ENCODE results near the gene ENOX1.

ENOX1 gene

DNA sequence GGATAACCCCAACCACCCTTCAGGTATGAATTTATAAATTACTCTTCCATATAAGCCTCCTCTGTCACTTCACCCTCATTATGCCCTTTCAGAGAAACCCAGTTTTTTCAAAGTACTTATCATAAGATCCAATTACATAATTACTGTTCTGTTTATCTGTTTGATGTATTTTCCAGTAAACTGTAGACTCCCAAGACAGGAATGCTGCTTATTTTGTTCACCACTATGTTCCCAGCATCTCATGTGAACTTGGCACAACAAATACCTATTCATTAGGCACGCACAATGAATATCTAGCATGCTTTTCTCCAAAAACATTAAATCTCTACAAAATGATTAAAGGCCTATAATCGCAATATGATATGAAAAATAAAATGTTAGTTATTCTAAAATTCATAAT lies 13.2 kb downstream of the ENOX1 start:
- no peak overlapping the region for H3K4me2 ChIP-seq
- no peaks in the 10 kb centered on the region for H3K27me3 ChIP-seq
- no peak overlapping the region for H3K27ac ChIP-seq
- no peaks in the 10 kb centered on the region for H3K36me3 ChIP-seq
- TF ChIP-seq Cebpa-rat (IDR thresholded peaks at IDR 0.05): no peak
- no peaks in the 10 kb centered on the region for H3K9me3 ChIP-seq
- H3K9ac ChIP-seq: no peak overlapping the region
- H3K4me1 ChIP-seq: no peaks in the 10 kb centered on the region
- H4K20me1 ChIP-seq: no peaks in the 10 kb centered on the region
- H3K4me3 ChIP-seq: no peak overlapping the region

DNA sequence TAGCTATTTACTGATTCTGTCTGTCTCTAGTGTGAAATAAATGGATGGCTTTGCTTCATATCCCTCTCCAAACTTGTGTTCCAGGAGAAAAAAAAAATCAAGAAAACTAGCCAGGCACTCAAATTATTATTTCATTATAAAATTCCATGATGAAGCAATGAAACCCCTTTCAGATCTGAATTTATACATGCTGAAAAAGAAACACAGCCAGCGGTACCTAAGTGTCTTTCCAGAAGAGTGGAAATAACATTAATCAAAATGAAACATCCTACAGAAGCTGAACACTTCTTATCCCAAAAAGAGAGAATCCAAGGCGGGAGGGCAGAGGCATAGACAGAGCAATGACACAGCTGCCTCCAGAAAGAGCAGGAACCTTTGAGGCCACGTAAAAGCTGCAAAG lies 15.9 kb downstream of the ENOX1 start:
- H3K9ac ChIP-seq: no peak overlapping the region
- no peaks in the 10 kb centered on the region for H3K27me3 ChIP-seq
- H3K4me1 ChIP-seq: no peaks in the 10 kb centered on the region
- H3K27ac ChIP-seq: no peak overlapping the region
- H3K4me3 ChIP-seq: no peak overlapping the region
- no peak for TF ChIP-seq Cebpa-rat (IDR thresholded peaks at IDR 0.05)
- H3K4me2 ChIP-seq: no peak overlapping the region
- H3K9me3 ChIP-seq: no peaks in the 10 kb centered on the region
- H3K36me3 ChIP-seq: no peaks in the 10 kb centered on the region
- no peaks in the 10 kb centered on the region for H4K20me1 ChIP-seq

DNA sequence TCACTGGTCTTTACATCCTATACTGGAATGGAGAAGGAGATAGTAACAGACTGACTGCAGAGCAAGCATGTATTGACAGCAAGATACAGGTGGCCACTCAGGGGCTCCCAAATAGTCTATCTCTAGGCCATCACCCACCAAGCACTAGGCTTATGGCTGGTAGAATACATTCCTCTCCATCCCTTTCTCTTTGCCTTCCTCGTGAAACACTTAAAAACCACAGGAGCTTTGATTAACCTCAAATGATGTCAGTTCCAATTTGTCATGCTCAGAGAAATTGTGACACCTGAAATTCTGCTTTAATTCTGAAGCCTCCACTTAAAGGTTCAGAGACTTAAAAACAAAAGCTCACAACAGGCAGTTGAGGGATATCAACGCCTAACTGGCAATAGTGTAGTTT lies 17.2 kb downstream of the ENOX1 start:
- no peaks in the 10 kb centered on the region for H3K27me3 ChIP-seq
- no peak overlapping the region for H3K27ac ChIP-seq
- H3K9me3 ChIP-seq: no peaks in the 10 kb centered on the region
- H4K20me1 ChIP-seq: no peaks in the 10 kb centered on the region
- no peak for TF ChIP-seq Cebpa-rat (IDR thresholded peaks at IDR 0.05)
- no peak overlapping the region for H3K4me3 ChIP-seq
- no peak overlapping the region for H3K4me2 ChIP-seq
- H3K36me3 ChIP-seq: no peaks in the 10 kb centered on the region
- H3K9ac ChIP-seq: no peak overlapping the region
- no peaks in the 10 kb centered on the region for H3K4me1 ChIP-seq

DNA sequence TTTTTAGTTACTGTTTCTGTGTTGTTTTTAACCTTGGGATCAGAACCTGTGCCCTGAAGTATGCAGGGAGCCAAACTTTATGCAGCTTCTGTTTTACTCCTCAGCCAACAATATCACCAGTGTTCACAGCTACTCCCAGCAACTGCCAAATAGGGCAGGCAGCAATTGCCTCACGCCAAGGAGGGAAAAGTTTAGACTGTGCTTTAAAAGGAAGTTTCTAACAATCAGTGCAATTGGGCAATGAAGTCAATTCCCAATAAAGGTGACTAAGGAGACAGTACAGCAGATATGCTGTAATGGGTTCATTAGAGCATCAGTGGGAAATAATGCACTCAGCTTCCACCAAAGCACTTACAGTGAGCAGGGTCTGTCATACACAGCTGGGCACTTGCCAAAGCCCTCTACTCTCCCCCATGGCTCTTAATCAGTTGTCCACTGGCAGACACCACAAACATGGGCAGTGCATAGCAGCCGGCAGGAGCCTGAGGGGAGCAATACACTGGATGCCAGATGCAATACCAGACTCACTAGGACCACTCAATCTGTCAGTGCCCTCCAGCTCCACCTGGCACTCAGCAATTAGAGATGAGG lies 19.3 kb downstream of the ENOX1 start:
- H3K4me1 ChIP-seq: no peaks in the 10 kb centered on the region
- no peaks in the 10 kb centered on the region for H3K36me3 ChIP-seq
- H3K9ac ChIP-seq: no peak overlapping the region
- no peak overlapping the region for H3K4me3 ChIP-seq
- TF ChIP-seq Cebpa-rat (IDR thresholded peaks at IDR 0.05): no peak
- no peaks in the 10 kb centered on the region for H4K20me1 ChIP-seq
- H3K4me2 ChIP-seq: no peak overlapping the region
- no peaks in the 10 kb centered on the region for H3K9me3 ChIP-seq
- H3K27me3 ChIP-seq: no peaks in the 10 kb centered on the region
- H3K27ac ChIP-seq: no peak overlapping the region

DNA sequence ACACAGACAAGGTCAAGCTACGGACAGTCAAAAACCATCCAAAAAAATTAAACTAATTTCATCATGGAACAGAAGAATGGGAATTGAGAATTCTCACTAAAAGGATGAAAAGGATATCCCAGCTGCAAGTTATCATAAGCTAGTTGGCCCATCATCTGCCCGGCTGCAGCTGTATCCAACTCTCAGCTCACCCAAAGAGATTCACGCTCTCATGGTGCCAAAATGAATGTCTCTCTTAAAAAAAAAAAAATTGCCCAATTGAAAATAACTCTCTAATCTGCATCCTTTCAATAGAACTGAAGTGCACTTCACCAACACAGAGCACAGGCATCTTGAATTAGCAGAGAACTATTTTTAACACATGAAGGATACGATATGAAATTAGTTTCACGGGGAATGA lies 20.0 kb downstream of the ENOX1 start:
- H3K4me3 ChIP-seq: no peak overlapping the region
- no peak for TF ChIP-seq Cebpa-rat (IDR thresholded peaks at IDR 0.05)
- no peaks in the 10 kb centered on the region for H3K36me3 ChIP-seq
- no peak overlapping the region for H3K9ac ChIP-seq
- no peak overlapping the region for H3K27ac ChIP-seq
- H3K9me3 ChIP-seq: no peaks in the 10 kb centered on the region
- no peaks in the 10 kb centered on the region for H3K27me3 ChIP-seq
- no peak overlapping the region for H3K4me2 ChIP-seq
- no peaks in the 10 kb centered on the region for H4K20me1 ChIP-seq
- no peaks in the 10 kb centered on the region for H3K4me1 ChIP-seq

DNA sequence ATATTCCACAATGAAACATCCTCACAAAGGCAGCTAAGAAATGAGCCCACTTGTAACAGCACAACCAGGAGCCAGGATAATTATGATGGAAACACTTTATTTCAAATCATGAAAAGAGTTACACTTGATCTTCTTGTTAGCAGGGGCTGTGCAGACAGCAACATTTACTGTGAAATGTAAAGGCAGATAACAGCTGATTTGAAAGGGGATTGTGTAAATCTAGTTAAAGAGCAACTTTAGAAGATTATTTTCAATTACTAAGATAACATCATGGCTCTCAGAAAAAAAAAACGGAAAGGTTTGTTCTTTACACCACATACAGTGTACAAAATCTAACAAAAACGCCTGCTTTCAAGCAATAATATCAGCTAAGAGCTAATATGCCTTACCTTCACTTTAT lies 22.4 kb downstream of the ENOX1 start:
- Histone ChIP-seq H3K27ac (no peak overlapping the region), H3K36me3 (no peaks in the 10 kb centered on the region)

DNA sequence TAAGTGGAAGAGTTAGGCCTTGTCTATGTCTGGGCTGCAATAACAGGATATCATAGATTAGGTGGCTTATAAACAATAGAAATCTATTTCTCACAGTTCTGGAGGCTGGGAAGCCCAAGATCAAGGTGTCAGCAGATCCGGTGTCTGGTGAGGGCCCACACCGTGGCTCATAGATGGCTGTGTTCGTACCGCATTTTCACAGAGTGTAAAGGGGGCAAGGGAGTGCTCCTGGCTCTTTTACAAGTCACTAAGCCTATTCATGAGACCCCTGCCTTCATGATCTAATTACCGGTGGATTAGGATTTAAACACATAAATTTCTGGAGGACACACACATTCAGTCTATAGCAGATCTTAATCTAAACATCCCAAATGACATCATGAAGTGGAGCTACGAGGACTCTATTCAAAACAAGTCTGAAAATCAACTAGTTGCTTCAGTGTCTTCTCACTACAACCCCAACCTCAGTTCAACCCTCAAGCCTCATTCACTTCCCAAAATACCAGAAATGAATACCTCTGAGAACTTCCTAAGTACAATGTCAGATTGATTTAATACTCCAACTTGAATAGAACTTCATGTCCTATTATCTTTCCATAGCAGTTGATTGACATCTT lies 23.5 kb downstream of the ENOX1 start:
- no peak overlapping the region for H3K4me2 ChIP-seq
- H3K27me3 ChIP-seq: no peaks in the 10 kb centered on the region
- no peaks in the 10 kb centered on the region for H3K4me1 ChIP-seq
- H3K27ac ChIP-seq: no peak overlapping the region
- H3K9ac ChIP-seq: no peak overlapping the region
- no peak overlapping the region for H3K4me3 ChIP-seq
- no peaks in the 10 kb centered on the region for H3K36me3 ChIP-seq
- H4K20me1 ChIP-seq: no peaks in the 10 kb centered on the region
- TF ChIP-seq Cebpa-rat (IDR thresholded peaks at IDR 0.05): no peak
- H3K9me3 ChIP-seq: no peaks in the 10 kb centered on the region

More for the DNA sequence above, 22.4 kb downstream of the ENOX1 start:
- H3K27me3 ChIP-seq: no peaks in the 10 kb centered on the region
- no peak for TF ChIP-seq Cebpa-rat (IDR thresholded peaks at IDR 0.05)
- no peaks in the 10 kb centered on the region for H4K20me1 ChIP-seq
- no peak overlapping the region for H3K9ac ChIP-seq
- H3K4me2 ChIP-seq: no peak overlapping the region
- H3K9me3 ChIP-seq: no peaks in the 10 kb centered on the region
- H3K4me1 ChIP-seq: no peaks in the 10 kb centered on the region
- no peak overlapping the region for H3K4me3 ChIP-seq

DNA sequence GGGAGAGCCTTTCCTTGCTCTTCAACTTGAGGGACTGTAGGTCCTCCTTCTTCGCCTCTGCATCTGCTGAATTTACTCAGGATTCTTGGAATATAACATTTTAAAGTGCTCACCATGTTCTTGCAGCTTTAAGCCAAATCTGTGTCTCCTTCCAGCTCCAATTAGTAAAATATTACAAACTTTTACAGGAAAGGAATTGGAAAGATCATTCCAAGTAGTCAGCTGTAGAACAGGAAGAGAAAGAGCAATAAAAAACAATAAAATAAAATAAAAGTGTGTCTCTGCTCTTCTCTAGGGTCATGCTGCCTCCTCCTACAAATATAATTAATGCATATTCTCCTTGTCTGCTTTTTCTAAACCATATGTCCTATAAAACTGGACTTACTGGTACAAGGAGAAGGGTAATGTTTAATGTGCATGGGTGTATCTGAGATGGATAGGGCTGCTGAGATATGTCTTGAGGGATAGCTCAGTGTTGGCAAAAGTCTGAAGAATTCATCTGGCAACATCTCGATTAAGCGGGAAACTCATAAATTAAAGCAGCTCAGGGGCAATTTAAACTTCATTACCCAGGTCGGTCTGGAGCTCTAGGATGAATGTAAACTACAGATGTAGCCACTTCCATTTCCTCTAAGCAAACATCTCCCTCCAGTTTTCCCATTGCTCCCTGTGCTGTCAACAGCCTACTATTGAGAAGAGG lies 25.0 kb downstream of the ENOX1 start:
- Histone ChIP-seq H4K20me1 (no peaks in the 10 kb centered on the region), H3K27ac (no peak overlapping the region), H3K36me3 (no peaks in the 10 kb centered on the region), H3K4me1 (no peaks in the 10 kb centered on the region), H3K9me3 (no peaks in the 10 kb centered on the region), H3K9ac (no peak overlapping the region), H3K27me3 (no peaks in the 10 kb centered on the region), H3K4me3 (no peak overlapping the region), H3K4me2 (no peak overlapping the region)
- TF ChIP-seq Cebpa-rat (IDR thresholded peaks at IDR 0.05): no peak

DNA sequence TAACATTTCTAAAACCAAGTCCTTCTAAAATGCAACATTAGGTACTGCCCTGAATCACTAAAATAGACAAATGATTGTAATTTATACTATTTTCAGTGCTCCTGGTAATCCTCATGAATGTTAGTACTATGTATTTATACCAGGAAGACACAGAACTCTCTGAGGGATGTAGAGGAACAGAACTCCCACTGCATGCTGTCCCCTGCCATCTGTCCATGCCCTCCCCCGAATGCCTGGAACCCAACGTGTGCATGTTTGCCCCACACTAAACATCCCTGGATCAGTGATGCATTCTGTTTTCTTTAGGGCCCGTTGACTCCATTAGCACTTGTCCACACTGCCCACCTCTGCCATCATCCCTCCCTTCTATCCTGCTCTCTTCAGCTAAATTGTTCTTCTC lies 26.5 kb downstream of the ENOX1 start:
- Histone ChIP-seq H3K4me3 (no peak overlapping the region), H3K27ac (no peak overlapping the region)
- no peak for TF ChIP-seq Cebpa-rat (IDR thresholded peaks at IDR 0.05)

DNA sequence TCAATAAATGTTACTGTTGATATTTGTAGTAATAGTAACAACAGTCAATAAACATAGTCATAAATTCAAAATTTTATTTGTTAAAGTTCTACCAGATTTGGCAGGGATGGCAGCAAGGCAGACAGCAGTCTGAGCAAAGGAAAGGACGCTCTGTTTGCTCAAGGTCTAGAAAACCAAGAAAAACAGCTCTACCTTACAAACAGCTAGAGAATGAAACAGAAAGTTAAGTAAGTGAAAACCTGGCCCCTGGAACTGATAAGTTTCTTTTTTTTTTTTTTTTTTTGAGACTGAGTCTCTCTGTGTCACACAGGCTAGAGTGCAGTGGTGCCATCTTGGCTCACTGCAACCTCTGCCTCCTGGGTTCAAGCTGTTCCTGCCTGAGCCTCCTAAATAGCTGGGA lies 27.9 kb downstream of the ENOX1 start:
- Histone ChIP-seq H3K27me3 (no peaks in the 10 kb centered on the region), H3K4me1 (no peaks in the 10 kb centered on the region), H3K4me3 (no peak overlapping the region), H4K20me1 (no peaks in the 10 kb centered on the region), H3K36me3 (no peaks in the 10 kb centered on the region), H3K9me3 (no peaks in the 10 kb centered on the region), H3K4me2 (no peak overlapping the region), H3K9ac (no peak overlapping the region), H3K27ac (no peak overlapping the region)
- TF ChIP-seq Cebpa-rat (IDR thresholded peaks at IDR 0.05): no peak

More for the DNA sequence above, 26.5 kb downstream of the ENOX1 start:
- no peaks in the 10 kb centered on the region for H3K27me3 ChIP-seq
- no peaks in the 10 kb centered on the region for H4K20me1 ChIP-seq
- no peak overlapping the region for H3K9ac ChIP-seq
- no peaks in the 10 kb centered on the region for H3K4me1 ChIP-seq
- H3K9me3 ChIP-seq: no peaks in the 10 kb centered on the region
- H3K4me2 ChIP-seq: no peak overlapping the region
- no peaks in the 10 kb centered on the region for H3K36me3 ChIP-seq
